Daoy (cell line): ENCODE measurements around the gene C18orf32. TPM values are rescaled to one million over a fixed set of nuclear protein-coding genes. Genes with fewer than 3 reads are reported as not detected.

ENCODE experiments used
- total RNA-seq: library from RNA; depleted of rRNA; stranded (reverse); fragments of >200 nt; shearing (Covaris generic); gene quantifications from 2 replicates; pipeline ENCODE4 v1.2.3, GENCODE V29; 2014; rRNA removed

The C18orf32 gene
- total RNA-seq, 1 experiment from 2014 or later, result 36.1 TPM

Other genes with a start within 250 kb of the C18orf32 start
- gene DYM, start 26.6 kb downstream of the C18orf32 start, total RNA-seq, result 18.5 and 43.3 TPM in 2 replicates
- gene RPL17, start 5.2 kb upstream of the C18orf32 start, total RNA-seq, result 3,908 and 4,109 TPM in 2 replicates
- gene LIPG, start 74.8 kb upstream of the C18orf32 start, total RNA-seq, result 32.6 and 40.3 TPM in 2 replicates